WI38 (cell line): ENCODE measurements around the gene RAB8A.

ENCODE experiments used
- H3K4me3 ChIP-seq: 2 replicates; pipeline ENCODE4 v1.5.1; 2011; ENCODE audit warnings: low read depth, mild to moderate bottlenecking, control low read depth, low read length
- CTCF ChIP-seq: IDR thresholded peaks from 2 replicates; pipeline ENCODE4 v1.5.1; 2012; ENCODE audit warnings: low read depth, mild to moderate bottlenecking, control low read depth, low read length

RAB8A gene

DNA sequence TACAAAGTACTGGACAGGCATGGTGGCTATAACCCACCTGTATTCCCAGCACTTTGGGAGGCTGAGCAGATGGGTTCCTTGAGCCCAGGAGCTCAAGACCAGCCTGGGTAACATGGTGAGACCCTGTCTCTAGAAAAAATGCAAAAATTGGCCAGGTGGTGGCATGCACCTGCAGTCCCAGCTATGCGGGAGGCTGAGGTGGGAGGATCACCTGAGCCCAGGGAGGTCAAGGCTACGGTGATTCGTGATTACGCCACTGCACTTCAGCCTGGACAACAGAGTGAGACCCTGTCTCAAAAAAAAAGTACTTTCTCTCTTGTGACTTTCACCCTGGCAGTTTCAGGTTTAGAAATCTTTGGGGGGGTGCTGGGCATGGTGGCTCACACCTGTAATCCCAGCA is 11.2 kb upstream of the RAB8A start:
- TF ChIP-seq CTCF = no peak
- H3K4me3 ChIP-seq = no peak overlapping the region

DNA sequence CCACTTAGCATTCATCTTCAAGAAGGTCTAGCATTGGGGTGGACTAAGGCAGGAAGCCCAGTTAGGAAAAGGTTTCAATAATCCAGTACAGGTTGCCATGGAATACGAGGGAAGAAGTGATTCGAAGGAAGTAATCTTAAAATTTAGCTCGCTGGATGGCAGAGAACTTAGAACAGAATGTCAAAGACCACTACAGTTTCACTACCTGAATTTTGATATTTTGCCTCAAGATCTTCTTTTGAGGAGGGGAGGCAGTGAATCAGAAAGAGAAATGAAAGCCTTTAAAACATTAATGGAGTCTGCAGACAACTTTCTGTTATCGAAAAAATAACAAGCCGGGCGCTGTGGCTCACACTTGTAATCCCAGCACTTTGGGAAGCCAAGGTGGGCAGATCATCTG is 7.0 kb upstream of the RAB8A start:
- H3K4me3 ChIP-seq = no peak overlapping the region
- no peak for TF ChIP-seq CTCF

- H3K4me3 ChIP-seq = no peak overlapping the region
- TF ChIP-seq CTCF = no peak
Measured at GRCh38 chr19:16106121-16106520, 5.6 kb upstream of the RAB8A start.

- TF ChIP-seq CTCF = no peak
- peak overlapping the region; percentile 99 for H3K4me3 ChIP-seq
Measured at GRCh38 chr19:16111909-16112752, 442 bp downstream of the RAB8A start.

DNA sequence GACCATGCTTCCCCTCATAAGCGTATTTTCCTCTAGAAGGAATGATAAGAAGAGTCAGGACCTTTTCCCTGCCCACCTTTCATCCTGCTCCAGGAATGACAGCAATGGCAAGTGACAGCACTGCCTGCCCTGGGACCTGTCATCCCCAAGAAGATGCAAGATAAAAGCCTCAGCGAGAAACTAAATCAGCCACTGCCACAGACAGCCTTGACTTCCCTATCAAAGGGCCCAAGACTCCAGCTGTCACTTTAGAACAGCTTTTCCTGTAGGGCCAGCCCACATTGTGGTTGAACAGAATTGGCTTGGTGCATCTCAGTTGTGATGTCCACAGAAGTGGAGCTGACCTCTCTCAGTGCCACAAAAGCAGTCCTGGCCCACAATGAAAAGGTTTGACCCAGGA is 1.1 kb downstream of the RAB8A start:
- peak overlapping the region; percentile 99 for H3K4me3 ChIP-seq
- no peak for TF ChIP-seq CTCF

- no peak for TF ChIP-seq CTCF
- H3K4me3 ChIP-seq = no peak overlapping the region
Measured at GRCh38 chr19:16113727-16114126, 2.0 kb downstream of the RAB8A start.

DNA sequence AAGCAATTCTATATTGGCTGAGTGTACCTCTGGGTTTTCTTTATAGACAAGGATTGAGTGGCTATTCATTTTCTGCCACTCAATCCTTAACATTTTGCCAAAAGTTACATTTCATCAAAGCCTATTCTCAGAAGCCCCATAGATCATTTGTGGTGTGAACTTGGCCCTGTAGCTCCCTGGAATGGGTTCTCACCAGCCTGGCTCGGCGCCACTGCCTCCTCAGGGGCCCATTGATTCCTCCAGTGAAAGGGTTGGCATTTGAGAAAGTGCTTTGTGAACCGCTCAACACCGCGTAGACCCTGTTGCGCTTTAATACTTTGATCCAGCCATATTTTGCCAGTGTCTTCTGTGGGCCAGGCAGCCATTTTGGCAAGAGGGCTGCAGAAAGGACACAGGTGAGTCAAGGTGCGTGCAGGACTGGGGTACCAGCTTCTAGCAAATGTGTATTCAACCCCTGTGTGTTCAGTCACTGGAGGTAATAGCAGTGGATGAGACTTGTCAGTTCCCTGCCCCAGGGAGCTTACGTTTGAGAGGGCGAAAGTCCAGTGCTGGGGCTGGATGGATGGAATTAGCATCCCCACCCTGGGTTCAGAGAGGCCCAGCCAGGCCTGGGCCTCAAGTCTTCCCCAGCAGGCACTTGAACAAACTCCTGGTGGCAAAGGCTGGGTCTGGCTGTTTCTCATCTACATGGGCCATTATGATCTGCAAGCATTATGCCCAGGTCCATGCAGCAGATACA is 3.8 kb downstream of the RAB8A start:
- TF ChIP-seq CTCF = no peak
- H3K4me3 ChIP-seq = no peak overlapping the region
